ENCODE measurements around the gene SLC36A2.

DNA sequence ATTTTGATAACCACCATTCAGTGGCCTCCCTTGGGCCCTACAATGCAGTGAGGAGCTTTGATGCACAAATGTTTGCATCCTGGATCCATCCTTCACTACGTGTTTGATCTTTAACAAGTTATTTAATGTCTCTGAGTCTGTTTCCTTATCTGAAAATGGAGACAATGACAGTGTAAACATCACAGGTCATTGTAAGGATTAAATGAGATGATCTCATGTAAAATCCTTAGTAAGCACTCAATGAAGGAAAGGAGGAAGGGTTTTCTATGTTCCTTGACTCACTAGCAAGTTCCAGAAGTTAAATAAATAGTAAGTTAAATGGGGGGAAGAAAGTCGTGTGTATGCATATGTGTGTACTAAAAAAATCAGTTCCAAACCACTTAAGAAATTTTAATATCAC is 34.0 kb downstream of the SLC36A2 start:
- TF ChIP-seq POLR2AphosphoS5 (IDR thresholded peaks at IDR 0.05; ENCODE audit: low read depth, low read length) (no peak), POLR2A (IDR thresholded peaks at IDR 0.05; ENCODE audit: low read depth, low read length) (no peak), TAF1 (IDR thresholded peaks at IDR 0.05; ENCODE audit: borderline replicate concordance, low read depth, low read length) (no peak)
